ENCODE data around the gene CEMIP. TPM values are rescaled to one million over a fixed set of nuclear protein-coding genes. Genes with fewer than 3 reads are reported as not detected.

Gene CEMIP
- polyA plus RNA-seq, 1 of the 3 experiments (the other 2 are of a cell fraction), result 27.8 TPM

GRCh38 chr15:80972276-80972675 lies 193.1 kb downstream of the CEMIP start:
- peaks cover 0 to 6% of the 10 kb centered on the region in 2 experiments; a peak in 1 of 4 replicates for H3K4me1 ChIP-seq (ENCODE audit: control insufficient read depth in 1 of 2, insufficient read depth in 2 of 2, low read depth in 1 of 2, low read length in 1 of 2)
- TF ChIP-seq IRF3 (IDR thresholded peaks at IDR 0.05; ENCODE audit: low read depth, low read length) (no peak), ZBTB33 (IDR thresholded peaks at IDR 0.05; ENCODE audit: borderline replicate concordance, low read depth) (no peak), YY1 (IDR thresholded peaks at IDR 0.05; ENCODE audit: low read depth) (no peak), EP300 (IDR thresholded peaks at IDR 0.05; ENCODE audit: borderline replicate concordance in 1 of 2, low read depth in 1 of 2, low read length in 1 of 2) (no peak), GATA2 (CRISPR knock-in tag; IDR thresholded peaks at IDR 0.05) (no peak), RXRA (IDR thresholded peaks at IDR 0.05; ENCODE audit: borderline replicate concordance, low read depth) (no peak), POLR2AphosphoS5 (IDR thresholded peaks at IDR 0.05; ENCODE audit: low read depth, low read length) (no peak), SMC3 (IDR thresholded peaks at IDR 0.05; ENCODE audit: low read depth, low read length) (no peak)
- DNase-seq, result no peak
- H3K9me3 ChIP-seq, result no peaks in the 10 kb centered on the region
- H4K20me1 ChIP-seq (ENCODE audit: insufficient read depth), result 0 out of 2 replicates have a peak, but pooled peaks cover 10% of the 10 kb centered on the region
- H3K27ac ChIP-seq (ENCODE audit: low read depth in 2 of 2, low read length in 1 of 2), result no peak overlapping the region
- H3K79me2 ChIP-seq (ENCODE audit: insufficient read depth), result peaks cover 22% of the 10 kb centered on the region
- no peak overlapping the region for H2AFZ ChIP-seq (ENCODE audit: low read depth)
- no peak overlapping the region for H3K4me3 ChIP-seq (ENCODE audit: low read depth in 2 of 2, low read length in 1 of 2)
- H3F3A ChIP-seq (replicated peaks; ENCODE audit: insufficient read depth), result peaks cover 4% of the 10 kb centered on the region
- 78% methylated on average over 3 of the region's 3 CpGs for WGBS (ENCODE audit: low lambda C conversion rate)
- POLR2A ChIA-PET, result no interaction called here
- no peaks in the 10 kb centered on the region for H3K9me2 ChIP-seq
- CTCF ChIA-PET, result interaction anchor here (3.5 to 5.6 kb wide), 2 partner anchors 294 to 517 kb away, joined by 14 to 45 read pairs; no protein-coding TSS in a partner anchor
- H3K9ac ChIP-seq, result no peak overlapping the region
- no peaks in the 10 kb centered on the region for H3K27me3 ChIP-seq (ENCODE audit: insufficient read depth)
- H3K4me2 ChIP-seq, result no peak overlapping the region
- peaks cover 0 to 5% of the 10 kb centered on the region in 2 experiments for H3K36me3 ChIP-seq (replicated peaks in 1 of 2; ENCODE audit: control insufficient read depth in 1 of 2, insufficient read depth in 2 of 2, low read length in 1 of 2)

GRCh38 chr15:80974914-80975313 lies 195.7 kb downstream of the CEMIP start:
- H3K27me3 ChIP-seq (ENCODE audit: insufficient read depth), result no peaks in the 10 kb centered on the region
- POLR2A ChIA-PET, result interaction anchor here (0.7 kb wide), 1 partner anchor 175 kb away, joined by 3 read pairs; no protein-coding TSS in a partner anchor
- H3K9me2 ChIP-seq, result no peaks in the 10 kb centered on the region
- no peak overlapping the region for H3K9ac ChIP-seq
- peaks cover 19% of the 10 kb centered on the region; the same call in 1 of the 2 replicates for H4K20me1 ChIP-seq (ENCODE audit: insufficient read depth)
- no peaks in the 10 kb centered on the region; a peak in 2 of 4 replicates for H3K4me1 ChIP-seq (ENCODE audit: control insufficient read depth in 1 of 2, insufficient read depth in 2 of 2, low read depth in 1 of 2, low read length in 1 of 2)
- no peak overlapping the region for H3K27ac ChIP-seq (ENCODE audit: low read depth in 2 of 2, low read length in 1 of 2)
- peaks cover 16 to 23% of the 10 kb centered on the region in 2 experiments for H3K36me3 ChIP-seq (replicated peaks in 1 of 2; ENCODE audit: control insufficient read depth in 1 of 2, insufficient read depth in 2 of 2, low read length in 1 of 2)
- CTCF ChIA-PET, result interaction anchor here (0.8 to 2.2 kb wide), 6 partner anchors 11 to 407 kb away, joined by 3 to 10 read pairs (median 5); no protein-coding TSS in a partner anchor
- no peak overlapping the region for H3K4me3 ChIP-seq (ENCODE audit: low read depth in 2 of 2, low read length in 1 of 2)
- H3K9me3 ChIP-seq, result no peaks in the 10 kb centered on the region
- H3F3A ChIP-seq (replicated peaks; ENCODE audit: insufficient read depth), result peaks cover 4% of the 10 kb centered on the region
- no peak overlapping the region for H3K4me2 ChIP-seq
- H3K79me2 ChIP-seq (ENCODE audit: insufficient read depth), result peaks cover 31% of the 10 kb centered on the region
- TF ChIP-seq MAX (IDR thresholded peaks at IDR 0.05; ENCODE audit: low read depth) (no peak), MXI1 (IDR thresholded peaks at IDR 0.05; ENCODE audit: low read depth, low read length) (no peak), FOSL2 (IDR thresholded peaks at IDR 0.05; ENCODE audit: borderline replicate concordance, low read depth) (no peak), CTCF (IDR thresholded peaks at IDR 0.05) (no peak), TCF12 (IDR thresholded peaks at IDR 0.05) (no peak), IRF3 (IDR thresholded peaks at IDR 0.05; ENCODE audit: low read depth, low read length) (no peak), POLR2AphosphoS5 (IDR thresholded peaks at IDR 0.05; ENCODE audit: low read depth, low read length) (no peak), RCOR1 (IDR thresholded peaks at IDR 0.05; ENCODE audit: low read length) (no peak), RAD21 (IDR thresholded peaks at IDR 0.05; ENCODE audit: low read length) (no peak)
- no peak overlapping the region for H2AFZ ChIP-seq (ENCODE audit: low read depth)
- no peak for DNase-seq
- WGBS (ENCODE audit: low lambda C conversion rate), result 92% methylated on average over 4 of the region's 4 CpGs
